ENCODE data around the gene RCAN1. TPM values are rescaled to one million over a fixed set of nuclear protein-coding genes. Genes with fewer than 3 reads are reported as not detected.

The RCAN1 gene
- total and polyA plus RNA-seq, 2 of the 13 experiments (the other 11 are each of a cell fraction or from before 2014, with no cell fraction given), result 9.4 to 34.1 TPM

GRCh38 chr21:34522284-34522683 is 92.6 kb downstream of the RCAN1 start (continued):
- TF ChIP-seq, protein P1, sequence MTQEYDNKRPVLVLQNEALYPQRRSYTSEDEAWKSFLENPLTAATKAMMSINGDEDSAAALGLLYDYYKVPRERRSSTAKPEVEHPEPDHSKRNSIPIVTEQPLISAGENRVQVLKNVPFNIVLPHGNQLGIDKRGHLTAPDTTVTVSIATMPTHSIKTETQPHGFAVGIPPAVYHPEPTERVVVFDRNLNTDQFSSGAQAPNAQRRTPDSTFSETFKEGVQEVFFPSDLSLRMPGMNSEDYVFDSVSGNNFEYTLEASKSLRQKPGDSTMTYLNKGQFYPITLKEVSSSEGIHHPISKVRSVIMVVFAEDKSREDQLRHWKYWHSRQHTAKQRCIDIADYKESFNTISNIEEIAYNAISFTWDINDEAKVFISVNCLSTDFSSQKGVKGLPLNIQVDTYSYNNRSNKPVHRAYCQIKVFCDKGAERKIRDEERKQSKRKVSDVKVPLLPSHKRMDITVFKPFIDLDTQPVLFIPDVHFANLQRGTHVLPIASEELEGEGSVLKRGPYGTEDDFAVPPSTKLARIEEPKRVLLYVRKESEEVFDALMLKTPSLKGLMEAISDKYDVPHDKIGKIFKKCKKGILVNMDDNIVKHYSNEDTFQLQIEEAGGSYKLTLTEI (CRISPR knock-in tag; conservative IDR thresholded peaks at IDR 0.05), result no peak
- TF ChIP-seq SALL1 (CRISPR knock-in tag; IDR thresholded peaks at IDR 0.05), result peak; percentile 83
- no peak for TF ChIP-seq ZNF317 (CRISPR knock-in tag; IDR thresholded peaks at IDR 0.05)
- peak; percentile 80; the same call in 1 of the 2 replicates for TF ChIP-seq ESRRA (CRISPR knock-in tag; IDR thresholded peaks at IDR 0.05; ENCODE audit: low read depth)
- TF ChIP-seq ZNF138 (CRISPR knock-in tag; IDR thresholded peaks at IDR 0.05; ENCODE audit: low read depth), result no peak
- TF ChIP-seq MIXL1 (CRISPR knock-in tag; IDR thresholded peaks at IDR 0.05), result peak; percentile 32; the same call in 1 of the 2 replicates
- TF ChIP-seq GATA4 (IDR thresholded peaks at IDR 0.05; ENCODE audit: borderline replicate concordance, low read depth), result no peak
- TF ChIP-seq HIVEP1 (CRISPR knock-in tag; IDR thresholded peaks at IDR 0.05), result 0 out of 2 replicates have a peak, but pooled peaks have one; percentile 34
- TF ChIP-seq MAF1 (CRISPR knock-in tag; IDR thresholded peaks at IDR 0.05; ENCODE audit: borderline replicate concordance), result no peak
- no peak for TF ChIP-seq KLF13 (CRISPR knock-in tag; IDR thresholded peaks at IDR 0.05)
- TF ChIP-seq, protein P2, sequence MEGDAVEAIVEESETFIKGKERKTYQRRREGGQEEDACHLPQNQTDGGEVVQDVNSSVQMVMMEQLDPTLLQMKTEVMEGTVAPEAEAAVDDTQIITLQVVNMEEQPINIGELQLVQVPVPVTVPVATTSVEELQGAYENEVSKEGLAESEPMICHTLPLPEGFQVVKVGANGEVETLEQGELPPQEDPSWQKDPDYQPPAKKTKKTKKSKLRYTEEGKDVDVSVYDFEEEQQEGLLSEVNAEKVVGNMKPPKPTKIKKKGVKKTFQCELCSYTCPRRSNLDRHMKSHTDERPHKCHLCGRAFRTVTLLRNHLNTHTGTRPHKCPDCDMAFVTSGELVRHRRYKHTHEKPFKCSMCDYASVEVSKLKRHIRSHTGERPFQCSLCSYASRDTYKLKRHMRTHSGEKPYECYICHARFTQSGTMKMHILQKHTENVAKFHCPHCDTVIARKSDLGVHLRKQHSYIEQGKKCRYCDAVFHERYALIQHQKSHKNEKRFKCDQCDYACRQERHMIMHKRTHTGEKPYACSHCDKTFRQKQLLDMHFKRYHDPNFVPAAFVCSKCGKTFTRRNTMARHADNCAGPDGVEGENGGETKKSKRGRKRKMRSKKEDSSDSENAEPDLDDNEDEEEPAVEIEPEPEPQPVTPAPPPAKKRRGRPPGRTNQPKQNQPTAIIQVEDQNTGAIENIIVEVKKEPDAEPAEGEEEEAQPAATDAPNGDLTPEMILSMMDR (CRISPR knock-in tag; IDR thresholded peaks at IDR 0.05), result no peak
- no peak for TF ChIP-seq FOXK2 (IDR thresholded peaks at IDR 0.05)
- no peak for TF ChIP-seq ZNF441 (CRISPR knock-in tag; IDR thresholded peaks at IDR 0.05; ENCODE audit: borderline replicate concordance)
- no peak for TF ChIP-seq NFE2L1 (CRISPR knock-in tag; IDR thresholded peaks at IDR 0.05; ENCODE audit: borderline replicate concordance)
- TF ChIP-seq HOXA9 (CRISPR knock-in tag; IDR thresholded peaks at IDR 0.05; ENCODE audit: borderline replicate concordance), result no peak
- TF ChIP-seq ZNF576 (CRISPR knock-in tag; IDR thresholded peaks at IDR 0.05), result no peak
- 0 out of 2 replicates have a peak, but pooled peaks have one; percentile 72 for TF ChIP-seq NFKBIZ (CRISPR knock-in tag; IDR thresholded peaks at IDR 0.05)
- TF ChIP-seq SRSF4 (IDR thresholded peaks at IDR 0.05; ENCODE audit: low read depth, low read length, poor library complexity, severe bottlenecking), result no peak
- TF ChIP-seq, protein P3, sequence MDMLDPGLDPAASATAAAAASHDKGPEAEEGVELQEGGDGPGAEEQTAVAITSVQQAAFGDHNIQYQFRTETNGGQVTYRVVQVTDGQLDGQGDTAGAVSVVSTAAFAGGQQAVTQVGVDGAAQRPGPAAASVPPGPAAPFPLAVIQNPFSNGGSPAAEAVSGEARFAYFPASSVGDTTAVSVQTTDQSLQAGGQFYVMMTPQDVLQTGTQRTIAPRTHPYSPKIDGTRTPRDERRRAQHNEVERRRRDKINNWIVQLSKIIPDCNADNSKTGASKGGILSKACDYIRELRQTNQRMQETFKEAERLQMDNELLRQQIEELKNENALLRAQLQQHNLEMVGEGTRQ (IDR thresholded peaks at IDR 0.05; ENCODE audit: low read depth, low read length), result no peak
- TF ChIP-seq, protein P3 (CRISPR knock-in tag; IDR thresholded peaks at IDR 0.05; ENCODE audit: borderline replicate concordance), result no peak
- no peak for TF ChIP-seq NONO (IDR thresholded peaks at IDR 0.05)
- no peak for TF ChIP-seq NONO (CRISPR knock-in tag; conservative IDR thresholded peaks at IDR 0.05)
- TF ChIP-seq TBP (CRISPR knock-in tag; IDR thresholded peaks at IDR 0.05), result no peak
- TF ChIP-seq ZFP41 (CRISPR knock-in tag; IDR thresholded peaks at IDR 0.05; ENCODE audit: borderline replicate concordance), result no peak
- no peak for TF ChIP-seq ZBTB43 (CRISPR knock-in tag; conservative IDR thresholded peaks at IDR 0.05)
- TF ChIP-seq ZNF331 (CRISPR knock-in tag; IDR thresholded peaks at IDR 0.05), result peak; percentile 63; the same call in 1 of the 2 replicates

All from HepG2 (cell line).